ENCODE measurements around the gene ITPRID1.

The ITPRID1 gene

GRCh38 chr7:31642681-31643115 lies 128.8 kb downstream of the ITPRID1 start:
- DNase-seq: no peak

DNA sequence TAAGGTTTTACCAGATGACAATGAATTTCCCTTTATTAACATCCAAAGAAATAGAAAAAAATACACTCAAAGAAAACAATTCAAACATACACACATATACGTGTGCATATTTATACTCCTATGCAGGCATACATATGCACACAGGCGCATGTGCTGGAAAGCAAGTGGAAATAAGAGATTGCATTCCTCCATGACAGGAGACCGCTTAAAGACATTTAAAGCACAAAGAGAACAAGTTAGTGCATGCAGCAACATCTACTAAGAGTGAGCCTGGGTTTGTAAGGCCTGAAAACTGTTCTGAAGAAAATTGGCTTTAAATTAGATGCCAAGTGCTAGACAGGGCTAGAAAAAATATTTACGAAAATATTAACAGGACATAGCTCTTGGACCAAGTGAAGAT lies 133.1 kb downstream of the ITPRID1 start:
- DNase-seq: no peak

- DNase-seq: no peak
Measured at GRCh38 chr7:31647511-31647910, 133.6 kb downstream of the ITPRID1 start.

DNA sequence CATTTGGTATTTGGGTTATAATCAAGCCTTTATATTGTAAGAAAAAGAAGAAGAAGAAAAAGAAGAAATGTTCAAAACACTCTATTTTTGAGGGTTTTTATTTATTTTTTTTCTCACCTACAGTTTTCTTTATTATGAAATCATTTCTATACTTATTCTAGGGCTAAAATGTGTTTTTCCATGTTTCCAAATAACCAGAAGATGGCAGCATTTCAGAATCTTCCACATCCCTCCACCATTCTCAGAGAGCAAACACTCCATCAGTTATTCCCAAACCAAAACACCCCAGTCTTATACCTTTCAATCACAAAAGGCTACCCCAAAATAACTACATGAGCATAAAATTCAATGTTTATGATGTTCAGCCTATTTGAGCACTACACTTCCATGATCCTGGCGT lies 134.4 kb downstream of the ITPRID1 start:
- no peak for DNase-seq

DNA sequence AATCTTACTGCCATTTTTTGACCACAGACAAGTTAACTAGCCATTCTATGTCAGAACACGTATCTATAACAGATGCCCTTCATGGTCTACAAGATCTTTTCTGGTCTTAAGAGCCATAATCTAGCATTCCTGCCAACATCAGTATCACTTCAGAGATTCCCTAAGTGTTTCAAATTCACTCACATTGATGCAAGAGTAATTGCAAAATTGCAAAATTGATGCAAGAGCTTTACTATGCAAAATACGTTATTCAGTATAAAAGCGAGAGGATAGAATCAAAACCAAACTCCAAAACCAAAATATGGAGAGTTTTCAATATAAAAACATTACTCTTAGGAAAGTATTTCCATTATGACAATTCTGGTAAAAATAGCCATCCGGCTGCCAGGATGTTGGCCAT lies 135.0 kb downstream of the ITPRID1 start:
- no peak for DNase-seq

GRCh38 chr7:31651234-31652062 lies 137.6 kb downstream of the ITPRID1 start:
- DNase-seq: no peak

DNA sequence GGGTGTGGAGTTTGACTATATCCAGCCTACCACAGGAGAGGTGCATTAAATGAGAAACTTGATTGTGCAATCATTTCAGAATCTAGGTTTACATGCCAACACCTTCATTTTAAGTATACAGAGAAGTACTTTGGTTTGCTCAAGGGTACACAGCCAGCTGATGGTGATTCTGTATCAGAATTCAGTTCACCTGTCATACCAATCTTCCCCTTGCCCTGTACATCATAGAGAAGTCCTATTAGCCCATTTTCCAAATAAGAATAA lies 138.1 kb downstream of the ITPRID1 start:
- DNase-seq: no peak

DNA sequence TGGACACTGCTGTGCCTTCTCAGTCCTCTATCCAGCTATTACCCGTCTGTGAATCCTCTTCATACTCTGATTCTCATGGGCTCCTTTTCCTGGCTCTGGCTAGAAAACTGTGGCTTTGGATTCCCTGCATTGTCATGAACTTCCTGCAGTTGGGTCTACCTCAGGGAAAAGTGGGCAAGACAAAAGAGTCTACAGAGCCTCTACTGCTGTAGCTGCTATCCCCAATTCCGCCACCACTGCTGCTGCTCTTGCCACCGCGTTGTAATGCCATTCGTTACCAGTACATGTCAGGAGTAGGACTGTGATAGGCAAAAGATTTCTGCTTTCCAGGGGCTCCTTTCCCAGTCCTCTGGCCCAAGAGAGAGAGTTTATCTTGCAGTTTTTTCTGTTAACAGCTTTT lies 149.2 kb downstream of the ITPRID1 start:
- DNase-seq: no peak

- DNase-seq: no peak
Measured at GRCh38 chr7:31664890-31665289, 151.0 kb downstream of the ITPRID1 start.

DNA sequence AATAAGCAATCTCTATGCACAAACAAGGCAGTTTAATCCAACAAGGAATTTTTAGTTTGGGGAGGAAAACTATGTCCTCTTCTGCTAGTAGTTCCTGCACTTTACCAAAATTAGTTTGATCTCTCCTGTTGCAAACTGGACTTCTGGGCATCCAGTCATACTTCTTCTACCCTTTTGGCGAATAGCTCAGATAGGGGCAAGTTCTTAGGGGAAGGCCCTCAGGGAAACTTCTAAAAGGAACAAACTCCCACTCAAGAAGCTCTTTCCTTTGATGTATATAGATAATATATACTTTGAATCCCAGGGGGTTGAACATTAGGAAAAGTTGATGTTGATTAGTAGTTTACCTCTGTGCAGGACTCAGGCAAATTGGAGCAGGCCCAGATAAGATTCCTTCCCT lies 151.7 kb downstream of the ITPRID1 start:
- no peak for DNase-seq

DNA sequence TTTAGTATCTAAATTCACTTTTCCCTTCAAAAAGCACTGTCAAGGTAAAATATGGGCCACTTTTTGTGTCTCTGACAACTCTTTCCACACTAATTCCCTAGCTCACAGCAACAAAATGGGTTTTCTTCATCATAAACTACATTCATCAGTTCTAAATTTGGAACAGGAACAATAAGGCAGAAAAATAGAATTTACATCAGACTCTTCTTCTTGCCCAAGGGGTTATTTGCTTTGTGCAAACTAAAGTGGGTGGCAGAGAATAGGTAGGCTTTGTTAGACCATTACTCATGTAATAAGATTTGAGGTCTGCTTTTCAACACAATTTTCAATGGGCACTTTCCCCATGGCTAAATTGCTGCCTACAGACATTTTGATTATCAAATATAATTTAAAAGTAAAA lies 155.6 kb downstream of the ITPRID1 start:
- DNase-seq: no peak

DNA sequence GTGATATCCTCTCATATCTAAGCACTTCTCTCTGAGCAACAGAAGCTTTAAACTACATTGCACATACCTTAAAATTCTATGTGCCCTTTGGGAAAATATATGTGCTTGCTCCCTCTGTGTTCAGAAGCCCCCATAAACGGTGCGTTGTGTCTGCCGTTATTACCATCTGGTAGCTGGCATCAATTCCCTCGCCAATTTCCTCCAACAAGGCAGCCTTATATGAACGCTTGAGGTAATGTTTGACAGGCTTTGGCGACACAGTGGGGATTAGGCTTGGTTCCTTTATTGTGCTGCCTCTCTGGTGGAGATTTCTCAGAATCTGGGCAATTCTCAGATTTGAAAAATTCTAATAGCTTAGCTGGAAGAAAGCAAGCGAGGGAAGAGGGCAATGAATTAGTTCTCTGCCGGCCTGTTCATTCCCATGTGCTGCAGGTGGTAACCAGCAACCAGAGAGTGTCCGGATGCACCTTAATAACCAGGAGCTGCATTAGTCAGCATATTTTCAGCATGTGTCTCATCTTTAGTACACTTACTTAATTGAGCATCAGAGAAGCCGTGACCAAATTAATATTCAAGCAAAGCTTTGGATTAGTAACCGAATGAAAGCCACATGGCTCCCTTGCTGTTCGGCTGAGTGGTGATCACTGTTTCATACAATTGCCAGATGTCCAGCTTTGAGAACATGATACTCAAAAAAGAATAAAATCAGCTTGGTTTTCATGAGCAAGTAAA lies 165.8 kb downstream of the ITPRID1 start:
- DNase-seq: no peak

DNA sequence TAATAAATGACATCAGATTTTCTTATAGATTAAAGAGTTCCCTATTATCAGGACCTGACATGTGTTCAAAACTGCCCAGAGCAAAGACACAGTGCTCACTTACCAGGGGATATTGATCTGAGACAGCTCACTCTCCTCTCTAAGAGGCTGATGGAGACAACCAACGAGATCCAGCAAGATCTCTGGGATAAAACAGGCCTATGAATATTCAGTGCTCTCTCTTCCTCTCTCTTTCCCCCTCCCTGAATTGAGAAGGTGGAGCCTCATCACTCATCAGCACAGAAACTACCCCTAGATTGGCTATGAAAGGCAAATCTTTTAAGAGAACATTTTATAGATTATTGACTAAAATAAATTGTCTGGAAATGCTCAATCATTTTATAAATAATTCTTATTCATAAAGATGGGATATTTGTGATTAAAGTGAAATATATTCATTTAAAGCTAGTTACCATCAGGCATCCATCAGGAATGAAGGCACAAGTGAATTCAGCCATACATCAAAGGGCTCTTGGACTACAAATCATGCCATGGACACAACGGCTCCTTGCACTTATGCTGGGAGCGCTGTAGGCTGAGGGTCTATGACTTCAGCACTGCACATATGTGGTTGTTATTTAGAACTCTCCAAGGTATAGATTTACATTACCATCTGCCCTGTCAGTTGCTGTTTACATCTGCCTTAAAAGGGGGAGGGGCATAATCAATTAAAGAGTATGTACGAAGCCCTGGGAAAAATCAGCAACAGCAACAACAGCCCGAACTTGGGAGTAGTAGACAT lies 169.7 kb downstream of the ITPRID1 start:
- no peak for DNase-seq

- no peak for DNase-seq
Measured at GRCh38 chr7:31687024-31687748, 173.3 kb downstream of the ITPRID1 start, which contains the start of gene PPP1R17. Gene PPP1R17, plus strand, starts transcription at chr7:31687215. Its CDS starts 5,227 bp downstream, at chr7:31692442.

DNA sequence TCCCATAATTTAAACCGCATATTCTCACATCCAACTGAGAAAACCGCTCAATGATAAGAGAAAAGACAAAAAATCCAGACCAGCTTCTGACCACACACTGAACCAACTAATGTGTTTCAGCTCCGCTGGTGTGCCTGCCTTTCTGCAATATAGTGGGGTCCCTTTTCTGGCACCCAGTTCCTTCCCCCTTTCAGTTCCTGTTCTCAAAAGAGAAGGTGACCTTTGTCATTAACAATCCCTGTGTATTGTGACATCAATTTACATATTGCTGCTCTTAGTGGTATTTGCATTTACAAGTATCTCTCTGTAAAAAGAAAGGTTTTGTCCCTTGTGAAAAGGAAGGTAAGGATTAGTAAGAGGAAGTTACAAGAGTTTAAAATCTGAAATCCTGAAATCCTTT lies 174.5 kb downstream of the ITPRID1 start:
- no peak for DNase-seq

- no peak for DNase-seq
Measured at GRCh38 chr7:31688996-31689395, 175.1 kb downstream of the ITPRID1 start.

DNA sequence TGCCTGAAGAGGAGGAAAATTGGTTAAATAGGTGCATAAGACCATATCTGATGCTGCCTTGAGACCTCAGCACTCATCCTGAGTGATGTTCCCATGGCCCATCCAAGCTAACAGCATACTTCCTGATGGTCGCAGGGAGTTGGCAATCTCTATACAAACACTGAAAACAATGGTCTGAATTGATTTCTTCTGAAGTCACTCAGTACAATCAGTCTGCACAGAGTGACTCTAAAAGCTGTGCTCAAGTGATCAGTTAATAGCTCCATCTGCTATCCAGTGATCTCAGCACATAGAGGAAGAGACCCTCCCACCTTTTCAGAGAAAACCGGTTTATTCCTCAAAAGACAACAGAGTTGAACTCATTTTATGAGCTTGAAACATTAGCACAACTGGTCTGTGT lies 177.0 kb downstream of the ITPRID1 start:
- DNase-seq: no peak

- no peak for DNase-seq
Measured at GRCh38 chr7:31692451-31692850, 178.6 kb downstream of the ITPRID1 start.

DNA sequence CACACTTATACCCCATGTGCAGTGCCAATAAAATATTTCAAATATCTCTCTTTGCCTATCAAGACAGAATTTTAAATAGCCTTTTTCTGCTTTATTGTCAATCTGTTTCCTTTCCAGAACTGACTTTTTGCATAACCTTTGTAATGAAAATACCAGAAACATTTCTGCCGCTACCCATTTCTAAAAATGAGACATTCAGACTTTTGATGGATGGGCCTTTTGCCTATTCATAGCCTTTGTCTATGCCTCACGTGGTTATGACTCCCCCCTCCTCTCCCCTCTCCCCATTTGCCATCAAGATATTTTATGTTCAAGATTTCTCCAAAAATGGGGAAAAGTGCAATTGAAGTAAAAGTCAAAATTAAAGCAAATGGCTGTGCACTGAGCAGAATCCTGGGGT lies 179.0 kb downstream of the ITPRID1 start:
- no peak for DNase-seq

DNA sequence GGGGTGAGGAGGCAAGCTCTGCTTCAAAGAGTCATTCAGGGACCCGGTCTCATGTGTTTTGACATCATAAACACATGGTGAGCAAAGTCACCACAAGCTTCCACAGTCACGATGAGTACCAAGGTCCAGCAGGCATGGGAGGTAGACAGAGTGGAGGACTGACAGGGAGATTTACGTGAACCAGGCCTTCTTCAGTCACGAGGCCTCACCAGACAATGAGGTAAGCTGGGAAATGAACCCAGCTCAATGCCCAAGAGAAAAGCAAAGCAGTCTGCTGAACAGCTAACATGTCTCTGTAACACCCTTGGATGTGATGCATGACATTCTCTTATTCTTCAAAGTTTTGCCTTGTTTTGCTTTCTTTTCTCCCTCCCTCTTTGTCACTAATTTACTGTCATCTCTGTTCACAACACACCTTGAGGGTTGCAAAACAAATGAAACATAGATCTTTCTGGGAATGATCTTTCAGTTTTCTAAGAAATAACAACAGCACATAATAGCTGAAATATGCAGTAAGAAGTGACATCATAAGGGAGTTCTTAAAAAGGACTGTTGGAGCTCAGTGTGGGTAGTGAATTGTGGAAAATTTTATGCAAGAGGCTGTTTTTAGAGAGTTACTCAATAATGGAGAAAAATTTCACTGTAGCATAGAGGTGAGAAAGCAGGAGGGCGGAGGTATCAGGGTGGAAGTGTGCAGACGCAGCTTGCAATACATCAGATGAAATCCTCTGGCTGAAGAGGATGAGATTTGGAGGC lies 182.1 kb downstream of the ITPRID1 start:
- peak; percentile 40 for DNase-seq

DNA sequence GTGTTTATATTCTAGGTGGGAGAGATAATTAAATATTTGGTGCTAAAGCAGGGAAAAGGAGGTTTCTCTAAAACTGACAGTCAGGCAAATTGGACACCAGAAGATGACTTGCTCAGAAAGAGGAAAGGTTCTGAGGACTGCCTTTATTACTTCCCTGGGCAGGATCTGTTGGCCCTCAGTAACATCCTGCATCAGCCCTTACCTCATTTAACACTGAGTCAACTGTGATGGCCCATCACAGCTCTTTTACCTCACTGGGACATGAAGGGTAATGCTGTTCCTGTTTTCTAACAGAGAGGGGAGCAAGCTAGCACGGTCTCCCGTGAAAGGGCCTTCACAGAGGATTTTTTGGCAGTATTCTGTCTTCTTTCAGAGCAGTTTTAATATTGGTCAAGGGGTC lies 185.2 kb downstream of the ITPRID1 start:
- no peak for DNase-seq

- no peak for DNase-seq
Measured at GRCh38 chr7:31702354-31702753, 188.5 kb downstream of the ITPRID1 start.
